Neural progenitor cell (in vitro differentiated cells): ENCODE measurements around the gene GAB3.

Experiments
- EZH2 ChIP-seq: fragments of 200-600 bp; sonication (generic); IDR thresholded peaks from 2 replicates; pipeline ENCODE4 v1.6.1; 2017; ENCODE audit warnings: antibody characterized with exemption, mild to moderate bottlenecking, moderate library complexity
- TF ChIP-seq, protein P1 (sequence below): fragments of 200-600 bp; sonication (generic); IDR thresholded peaks from 2 replicates; pipeline ENCODE4 v1.5.1; 2017; ENCODE audit warnings: antibody characterized with exemption, mild to moderate bottlenecking

- TF ChIP-seq, protein P1, sequence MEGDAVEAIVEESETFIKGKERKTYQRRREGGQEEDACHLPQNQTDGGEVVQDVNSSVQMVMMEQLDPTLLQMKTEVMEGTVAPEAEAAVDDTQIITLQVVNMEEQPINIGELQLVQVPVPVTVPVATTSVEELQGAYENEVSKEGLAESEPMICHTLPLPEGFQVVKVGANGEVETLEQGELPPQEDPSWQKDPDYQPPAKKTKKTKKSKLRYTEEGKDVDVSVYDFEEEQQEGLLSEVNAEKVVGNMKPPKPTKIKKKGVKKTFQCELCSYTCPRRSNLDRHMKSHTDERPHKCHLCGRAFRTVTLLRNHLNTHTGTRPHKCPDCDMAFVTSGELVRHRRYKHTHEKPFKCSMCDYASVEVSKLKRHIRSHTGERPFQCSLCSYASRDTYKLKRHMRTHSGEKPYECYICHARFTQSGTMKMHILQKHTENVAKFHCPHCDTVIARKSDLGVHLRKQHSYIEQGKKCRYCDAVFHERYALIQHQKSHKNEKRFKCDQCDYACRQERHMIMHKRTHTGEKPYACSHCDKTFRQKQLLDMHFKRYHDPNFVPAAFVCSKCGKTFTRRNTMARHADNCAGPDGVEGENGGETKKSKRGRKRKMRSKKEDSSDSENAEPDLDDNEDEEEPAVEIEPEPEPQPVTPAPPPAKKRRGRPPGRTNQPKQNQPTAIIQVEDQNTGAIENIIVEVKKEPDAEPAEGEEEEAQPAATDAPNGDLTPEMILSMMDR = no peak
- no peak for TF ChIP-seq EZH2
Observed at GRCh38 chrX:154761977-154762536, 11.2 kb upstream of the GAB3 start.
